Nephron progenitor cell (in vitro differentiated cells): ENCODE data around the gene UBE2I.
A peak's percentile ranks its signal among the peaks of the same experiment; 100 is the strongest.

Experiments
- DNase-seq: peaks from one replicate; pipeline ENCODE4 v3.0.0; 2021
- H3K27ac Mint-ChIP-seq: 2 replicates; pipeline ENCODE4 v1.8.0; 2021; ENCODE audit warnings: mild to moderate bottlenecking, moderate library complexity, mixed read lengths
- H3K27me3 Mint-ChIP-seq: 2 replicates; pipeline ENCODE4 v1.8.0; 2021; ENCODE audit warnings: mild to moderate bottlenecking, low read depth, mixed read lengths; ENCODE audit not compliant: poor library complexity
- H3K36me3 Mint-ChIP-seq: 2 replicates; pipeline ENCODE4 v1.8.0; 2021; ENCODE audit warnings: low read depth, mixed read lengths
- H3K4me1 Mint-ChIP-seq: 2 replicates; pipeline ENCODE4 v1.8.0; 2021; ENCODE audit warnings: mixed read lengths
- H3K4me3 Mint-ChIP-seq: 2 replicates; pipeline ENCODE4 v1.8.0; 2021; ENCODE audit warnings: mild to moderate bottlenecking, moderate library complexity, mixed read lengths
- H3K9me3 Mint-ChIP-seq: 2 replicates; pipeline ENCODE4 v1.8.0; 2021; ENCODE audit warnings: mild to moderate bottlenecking, moderate library complexity, mixed read lengths
- CTCF ChIP-seq: fragments of 200-600 bp; sonication (generic); IDR thresholded peaks from 2 replicates; pipeline ENCODE4 v1.5.0; 2021; ENCODE audit warnings: antibody characterized with exemption

Gene UBE2I

GRCh38 chr16:1308036-1308976 lies 1.1 kb upstream of the UBE2I start:
- Mint-ChIP-seq H3K4me3 (peak overlapping the region; percentile 86), H3K9me3 (no peaks in the 10 kb centered on the region), H3K27ac (no peak overlapping the region), H3K36me3 (no peaks in the 10 kb centered on the region), H3K27me3 (peaks cover 7% of the 10 kb centered on the region), H3K4me1 (peaks cover 43% of the 10 kb centered on the region)
- TF ChIP-seq CTCF = no peak
- no peak for DNase-seq

DNA sequence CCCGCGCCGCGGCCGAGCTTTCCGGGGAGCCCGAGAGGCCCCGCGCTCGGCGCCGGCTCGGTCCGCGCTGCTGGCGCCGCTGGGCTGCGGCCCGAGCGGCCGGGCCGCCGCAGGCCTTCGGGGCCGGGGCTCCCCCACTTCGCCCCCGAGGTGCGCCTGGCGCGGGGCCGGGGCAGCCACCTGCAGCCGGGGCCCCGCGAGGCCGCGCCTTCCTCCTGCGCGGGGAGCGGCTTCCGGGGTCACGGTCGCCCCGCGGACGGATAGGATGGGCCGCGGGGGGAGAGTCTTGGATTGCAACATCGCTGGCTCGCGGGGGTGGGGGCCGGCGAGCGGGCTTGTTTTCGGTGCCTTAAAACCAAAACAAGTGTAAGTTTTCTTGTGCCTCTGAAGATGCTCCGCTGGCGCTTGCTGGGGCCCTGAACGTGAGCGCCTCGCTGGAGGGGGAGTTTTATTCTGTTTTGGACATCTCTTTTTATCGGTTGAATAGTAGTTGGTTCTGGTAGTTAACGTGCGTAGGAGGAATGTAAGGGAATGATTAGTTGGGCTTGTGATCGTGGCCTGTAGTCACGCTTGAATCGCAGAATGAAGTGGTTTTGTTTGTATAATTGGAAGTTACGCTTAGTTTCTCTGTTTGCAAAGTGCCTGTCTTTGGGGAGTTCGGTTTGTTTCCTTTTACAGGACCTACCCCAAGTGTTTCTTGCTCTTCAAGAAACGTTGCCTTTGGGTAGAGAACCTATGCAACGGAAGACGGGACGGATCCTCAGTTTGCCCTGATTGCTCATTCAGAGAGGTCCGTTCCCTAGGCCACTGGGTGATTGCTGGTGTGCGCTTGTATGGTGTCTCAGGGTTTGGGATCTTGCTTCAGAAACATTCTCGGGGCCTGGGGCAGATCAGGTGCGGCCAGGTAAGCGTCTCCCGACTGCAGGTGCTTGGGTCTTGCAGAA lies 724 bp downstream of the UBE2I start:
- Mint-ChIP-seq H3K9me3 (no peaks in the 10 kb centered on the region), H3K27ac (peak overlapping the region; percentile 100), H3K36me3 (peaks cover 6% of the 10 kb centered on the region), H3K27me3 (peaks cover 7% of the 10 kb centered on the region), H3K4me1 (peaks cover 32% of the 10 kb centered on the region), H3K4me3 (peak overlapping the region; percentile 100)
- no peak for TF ChIP-seq CTCF
- DNase-seq = no peak

DNA sequence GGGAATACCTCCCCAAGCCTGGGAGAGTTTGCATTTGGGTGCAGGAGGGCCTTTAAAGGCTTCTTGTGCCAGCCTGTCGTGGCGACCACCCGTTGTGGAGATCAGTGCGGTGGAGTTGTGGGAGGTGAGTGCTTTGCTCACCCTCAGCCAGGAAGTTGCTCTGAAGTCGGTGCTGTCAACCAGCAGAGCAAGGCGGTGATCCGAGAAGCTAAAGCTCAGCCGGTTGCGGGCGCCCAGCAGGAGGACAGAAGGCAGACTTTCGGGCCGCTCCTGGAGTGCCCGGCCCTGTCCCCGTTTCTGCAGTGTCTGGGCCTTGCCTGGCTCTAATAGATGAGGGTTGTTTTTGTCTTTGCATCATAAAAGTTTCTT lies 1.4 kb downstream of the UBE2I start:
- no peaks in the 10 kb centered on the region for H3K9me3 Mint-ChIP-seq
- peaks cover 32% of the 10 kb centered on the region for H3K4me1 Mint-ChIP-seq
- H3K27me3 Mint-ChIP-seq = peaks cover 7% of the 10 kb centered on the region
- H3K4me3 Mint-ChIP-seq = peak overlapping the region; percentile 100
- peak overlapping the region; percentile 100 for H3K27ac Mint-ChIP-seq
- TF ChIP-seq CTCF = no peak
- H3K36me3 Mint-ChIP-seq = peaks cover 10% of the 10 kb centered on the region
- peak; percentile 42 for DNase-seq

GRCh38 chr16:1311212-1311737 lies 1.8 kb downstream of the UBE2I start:
- peak overlapping the region; percentile 100 for H3K4me3 Mint-ChIP-seq
- peaks cover 2% of the 10 kb centered on the region for H3K27me3 Mint-ChIP-seq
- peaks cover 15% of the 10 kb centered on the region for H3K36me3 Mint-ChIP-seq
- no peak for DNase-seq
- H3K9me3 Mint-ChIP-seq = no peaks in the 10 kb centered on the region
- H3K27ac Mint-ChIP-seq = peak overlapping the region; percentile 100
- TF ChIP-seq CTCF = no peak
- peaks cover 31% of the 10 kb centered on the region for H3K4me1 Mint-ChIP-seq

DNA sequence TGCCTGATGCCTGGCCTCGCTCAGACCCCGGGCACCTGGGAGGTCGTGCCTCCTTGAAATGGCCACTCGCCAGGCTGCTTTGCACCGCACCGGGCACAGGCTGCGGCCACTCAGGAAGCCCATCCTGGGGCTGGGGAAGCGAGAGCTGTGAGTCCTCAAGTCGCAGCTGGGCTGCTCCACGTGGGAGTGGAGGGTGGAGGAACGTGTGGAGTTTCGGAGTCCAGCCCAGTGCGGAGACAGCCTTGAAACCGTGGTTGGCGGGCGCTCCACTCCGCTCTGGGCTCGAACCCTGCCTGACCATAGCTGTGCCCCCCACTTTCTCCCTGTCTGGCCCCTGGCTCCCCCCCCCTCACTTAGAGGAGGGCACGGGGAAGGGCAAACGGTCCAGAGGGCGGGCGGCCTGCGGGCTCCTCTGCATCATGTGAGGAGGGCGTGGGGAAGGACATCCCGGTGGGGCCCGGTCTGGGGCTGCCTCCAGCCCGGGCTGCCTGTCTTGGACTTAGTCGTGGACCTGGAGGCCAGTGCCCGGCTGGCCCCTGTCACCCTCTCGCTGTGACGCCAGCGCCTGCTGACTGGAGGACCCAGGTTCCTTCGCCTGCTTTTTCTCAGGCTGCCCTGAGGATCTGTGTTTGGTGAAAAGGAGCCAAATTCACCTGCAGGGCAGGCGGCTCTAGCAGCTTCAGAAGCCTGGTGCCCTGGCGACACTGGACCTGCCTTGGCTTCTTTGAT lies 2.5 kb downstream of the UBE2I start:
- DNase-seq = no peak
- Mint-ChIP-seq H3K27ac (no peak overlapping the region), H3K4me3 (peak overlapping the region; percentile 100), H3K36me3 (peaks cover 21% of the 10 kb centered on the region), H3K27me3 (no peaks in the 10 kb centered on the region), H3K9me3 (no peaks in the 10 kb centered on the region), H3K4me1 (peaks cover 28% of the 10 kb centered on the region)
- no peak for TF ChIP-seq CTCF
